Mammary epithelial cell (primary cell): ENCODE results near the gene HMG20A.

Source experiments
- EZH2 ChIP-seq: IDR thresholded peaks from 2 replicates; pipeline ENCODE4 v1.6.1; 2012; ENCODE audit warnings: low read length, inconsistent platforms, borderline replicate concordance
- TF ChIP-seq, protein P1 (sequence below), 2 donors: IDR thresholded peaks in 1 of 2; conservative IDR thresholded peaks in 1 of 2; 2 replicates each; pipeline ENCODE4 v1.5.1; 2011 to 2012; ENCODE audit warnings: inconsistent platforms in 2 of 2, low read length in 2 of 2, mild to moderate bottlenecking in 2 of 2, control low read depth in 1 of 2, low read depth in 1 of 2; ENCODE audit not compliant: insufficient read depth in 1 of 2; ENCODE audit errors: extremely low read depth in 1 of 2

GRCh38 chr15:77483425-77484140 lies 62.9 kb downstream of the HMG20A start:
- TF ChIP-seq, protein P1, sequence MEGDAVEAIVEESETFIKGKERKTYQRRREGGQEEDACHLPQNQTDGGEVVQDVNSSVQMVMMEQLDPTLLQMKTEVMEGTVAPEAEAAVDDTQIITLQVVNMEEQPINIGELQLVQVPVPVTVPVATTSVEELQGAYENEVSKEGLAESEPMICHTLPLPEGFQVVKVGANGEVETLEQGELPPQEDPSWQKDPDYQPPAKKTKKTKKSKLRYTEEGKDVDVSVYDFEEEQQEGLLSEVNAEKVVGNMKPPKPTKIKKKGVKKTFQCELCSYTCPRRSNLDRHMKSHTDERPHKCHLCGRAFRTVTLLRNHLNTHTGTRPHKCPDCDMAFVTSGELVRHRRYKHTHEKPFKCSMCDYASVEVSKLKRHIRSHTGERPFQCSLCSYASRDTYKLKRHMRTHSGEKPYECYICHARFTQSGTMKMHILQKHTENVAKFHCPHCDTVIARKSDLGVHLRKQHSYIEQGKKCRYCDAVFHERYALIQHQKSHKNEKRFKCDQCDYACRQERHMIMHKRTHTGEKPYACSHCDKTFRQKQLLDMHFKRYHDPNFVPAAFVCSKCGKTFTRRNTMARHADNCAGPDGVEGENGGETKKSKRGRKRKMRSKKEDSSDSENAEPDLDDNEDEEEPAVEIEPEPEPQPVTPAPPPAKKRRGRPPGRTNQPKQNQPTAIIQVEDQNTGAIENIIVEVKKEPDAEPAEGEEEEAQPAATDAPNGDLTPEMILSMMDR (conservative IDR thresholded peaks at IDR 0.05 in 1 of 2, IDR thresholded peaks at IDR 0.05 in 1 of 2; ENCODE audit: extremely low read depth in 1 of 2, insufficient read depth in 1 of 2, low read depth in 1 of 2, low read length in 2 of 2): no peak
- TF ChIP-seq EZH2: no peak
